OCI-M2 (cell line): Measurements from ENCODE around the gene SELENOS.

Experiments used
- DNase-seq: peaks from one replicate; lab custom pipeline; 2025; ENCODE audit not compliant: unreplicated experiment; lab: John Stamatoyannopoulos, UW

SELENOS gene, protein sequence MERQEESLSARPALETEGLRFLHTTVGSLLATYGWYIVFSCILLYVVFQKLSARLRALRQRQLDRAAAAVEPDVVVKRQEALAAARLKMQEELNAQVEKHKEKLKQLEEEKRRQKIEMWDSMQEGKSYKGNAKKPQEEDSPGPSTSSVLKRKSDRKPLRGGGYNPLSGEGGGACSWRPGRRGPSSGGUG

DNA sequence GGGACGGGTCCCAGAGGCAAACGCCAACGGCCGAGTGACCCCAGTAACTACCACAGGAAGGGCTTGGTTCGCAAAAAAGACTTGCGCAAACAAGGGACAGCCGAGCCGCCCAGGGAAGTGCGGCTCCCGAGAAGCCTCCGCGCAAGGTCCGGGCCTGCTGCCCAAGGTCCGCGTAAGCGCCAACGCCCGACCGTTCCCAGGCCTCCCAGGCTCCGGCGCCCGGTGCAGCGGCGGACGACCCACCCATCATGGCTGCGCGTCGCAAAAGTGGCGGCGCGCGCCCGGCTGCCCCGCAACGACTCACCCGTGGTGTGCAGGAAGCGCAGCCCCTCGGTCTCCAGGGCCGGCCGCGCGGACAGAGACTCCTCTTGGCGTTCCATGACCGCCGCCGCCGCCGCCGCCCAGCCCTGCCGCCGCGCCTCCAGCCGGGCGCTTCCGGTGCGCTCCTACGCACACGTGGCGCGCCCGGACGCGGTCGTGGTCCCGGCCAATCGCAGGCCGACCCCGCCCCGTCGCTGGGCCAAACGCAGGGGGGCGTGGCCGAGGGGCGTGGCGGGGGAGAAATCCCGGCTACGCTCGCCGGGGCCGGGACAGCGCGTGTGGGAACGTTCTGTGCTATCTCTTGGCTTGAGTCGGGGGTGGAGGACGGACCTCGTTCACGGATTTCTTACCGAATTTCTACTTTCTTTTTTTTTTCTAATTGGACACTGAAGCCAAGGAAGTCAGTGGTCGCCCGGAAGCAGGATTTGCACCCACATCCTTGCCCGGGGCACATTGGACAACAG is at the start of gene SELENOS:
Gene SELENOS, minus strand, starts transcription at position 448 of the 785 bp plus-strand sequence. Its CDS starts 68 bp downstream, at position 380.
- DNase-seq: no peak

DNA sequence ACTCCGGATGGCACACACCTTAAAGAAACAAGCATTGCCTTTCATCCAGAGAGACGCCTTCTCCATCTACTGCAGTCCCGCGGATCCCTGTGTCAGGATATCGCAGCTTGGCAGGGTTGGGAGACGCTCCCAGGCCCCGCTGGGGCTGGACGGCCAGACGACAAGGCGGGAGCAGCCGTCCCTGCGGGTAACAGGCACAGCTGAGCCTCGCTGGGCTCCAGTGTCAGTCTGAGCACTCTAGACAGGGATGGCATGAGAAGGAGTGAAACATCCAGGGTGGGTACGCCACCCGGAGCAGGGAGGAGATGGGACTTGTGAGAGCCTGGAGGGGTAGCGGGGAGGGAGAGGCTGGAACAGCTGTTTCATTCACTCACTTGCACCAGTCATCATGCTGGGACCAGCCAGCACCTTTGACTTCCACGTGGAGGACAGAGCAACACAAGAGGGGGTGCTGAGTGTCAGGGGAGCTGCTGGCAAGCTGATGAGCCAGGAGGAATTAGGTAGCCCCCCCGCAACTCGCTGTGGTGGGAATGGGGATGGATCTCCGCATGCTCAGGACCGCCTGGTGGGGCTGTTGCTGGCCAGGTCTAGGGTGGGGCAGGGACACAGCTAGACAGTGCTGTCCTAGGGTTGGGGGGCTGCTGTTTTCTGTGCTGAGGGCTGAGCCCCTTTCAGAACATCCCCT is 49.3 kb upstream of the SELENOS start:
- no peak for DNase-seq

DNA sequence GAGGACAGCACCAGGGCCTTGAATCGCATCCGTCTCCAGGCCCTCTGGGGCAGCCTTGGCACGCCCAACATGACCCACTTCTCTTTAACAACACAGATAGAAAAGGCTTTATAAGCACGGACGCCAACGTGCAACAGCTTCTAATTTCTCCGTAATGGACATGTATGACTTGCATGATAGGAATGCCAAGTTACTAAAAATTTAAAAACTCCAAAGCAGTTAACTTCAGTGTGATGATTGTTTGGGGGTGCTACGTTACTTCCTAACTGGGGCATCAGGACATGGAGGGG is 48.7 kb upstream of the SELENOS start:
- DNase-seq: no peak

DNA sequence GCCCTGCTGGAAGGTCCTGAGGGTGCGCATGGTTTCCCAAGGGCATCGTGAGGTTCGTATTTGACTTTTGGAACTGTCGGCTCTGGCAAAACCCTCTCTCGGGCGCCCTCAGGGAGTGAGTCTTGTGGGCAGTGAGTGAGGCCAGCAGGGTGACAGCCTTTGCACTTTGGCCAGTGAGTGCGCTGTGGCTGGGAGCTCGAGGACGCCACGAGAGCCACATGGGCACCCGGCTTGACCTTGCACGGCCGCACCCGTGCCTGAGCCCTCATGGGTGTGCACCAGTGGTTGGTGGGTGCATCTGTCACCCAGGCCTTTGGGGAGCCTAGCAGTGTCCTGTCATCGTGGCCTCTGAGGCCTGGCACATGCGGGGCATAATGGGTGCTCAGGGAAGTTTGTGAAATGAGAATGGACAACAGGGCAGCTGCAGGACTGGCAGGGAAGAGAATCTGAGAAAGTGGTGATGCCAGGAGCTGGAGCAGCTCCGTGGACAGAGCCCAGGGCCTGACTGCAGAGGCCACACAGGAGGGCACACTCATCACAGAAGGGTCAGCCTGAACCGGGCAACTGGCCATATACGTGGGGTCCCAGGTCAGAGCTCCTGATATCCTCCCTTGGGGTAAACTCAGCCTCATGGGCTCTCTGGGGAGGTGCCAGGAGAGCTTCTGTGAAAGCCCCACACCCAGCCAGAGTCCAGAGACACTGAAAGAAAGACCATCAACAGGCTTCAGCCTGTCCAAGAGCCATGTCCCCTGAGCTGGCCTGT is 48.2 kb upstream of the SELENOS start:
- no peak for DNase-seq

DNA sequence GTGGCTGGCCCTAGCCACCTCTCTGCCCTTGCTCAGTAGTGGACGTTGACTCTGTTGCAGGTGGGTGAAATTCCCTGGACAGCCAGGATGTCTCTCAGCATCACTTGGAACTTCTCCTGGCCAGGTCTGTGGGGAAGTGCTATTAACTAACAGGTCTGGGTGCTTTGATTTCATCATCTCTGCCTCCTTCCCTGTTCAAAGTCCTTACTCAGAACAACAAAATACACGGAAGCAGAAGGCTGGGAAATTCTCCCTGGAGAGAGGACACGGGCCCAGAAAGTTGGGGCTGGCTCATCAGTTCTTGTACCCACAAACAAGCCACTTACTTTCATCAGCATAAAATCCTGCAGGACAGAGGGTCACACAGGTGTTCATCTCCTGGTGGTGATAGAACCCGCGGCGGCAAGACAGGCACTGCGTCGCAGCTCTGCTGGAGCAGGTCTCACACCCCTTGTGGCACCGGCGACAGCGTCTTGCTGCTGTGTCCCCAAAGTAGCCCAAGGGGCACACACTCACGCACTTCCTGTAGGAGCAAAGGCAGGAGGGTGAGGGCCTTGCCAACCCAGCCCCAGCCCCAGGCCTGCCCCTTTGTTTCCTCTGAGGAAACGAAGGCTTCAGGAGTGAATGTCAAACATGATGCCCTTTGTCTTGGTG is 47.4 kb upstream of the SELENOS start:
- DNase-seq: no peak

DNA sequence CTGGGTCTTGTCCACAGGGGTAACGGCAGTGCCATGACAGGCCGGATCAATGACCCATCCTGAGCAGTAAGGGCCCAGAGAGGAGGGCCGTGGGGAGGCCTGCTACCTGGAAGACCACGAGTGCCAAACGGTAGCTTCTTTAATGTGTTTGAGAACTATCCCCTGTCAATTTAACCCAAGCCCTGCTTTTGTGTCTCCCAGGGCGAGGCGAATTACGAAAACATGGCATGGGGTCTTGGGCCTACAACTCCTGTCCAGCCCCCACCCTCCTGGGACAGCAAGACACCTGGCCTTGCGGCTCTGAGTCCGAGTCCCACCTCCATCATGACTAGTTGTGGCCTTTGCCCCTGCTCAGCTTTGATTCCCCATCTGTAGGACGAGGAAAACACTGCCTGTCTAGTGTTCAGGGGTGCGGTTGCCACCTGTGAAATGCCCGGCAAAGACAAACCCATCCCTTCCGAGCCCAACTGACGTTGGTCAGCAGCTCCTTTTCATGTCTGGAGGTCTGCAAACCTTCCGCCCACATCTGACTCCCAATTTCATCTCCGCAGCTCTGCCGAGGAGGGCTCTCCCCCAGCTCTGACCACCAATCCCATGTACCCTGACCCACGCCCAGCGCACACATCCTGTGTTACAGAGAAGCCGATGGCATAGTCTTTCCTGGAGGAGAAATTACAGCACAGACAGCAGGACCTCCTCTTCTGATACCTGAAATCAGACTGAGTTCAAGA is 46.7 kb upstream of the SELENOS start:
- DNase-seq: no peak

DNA sequence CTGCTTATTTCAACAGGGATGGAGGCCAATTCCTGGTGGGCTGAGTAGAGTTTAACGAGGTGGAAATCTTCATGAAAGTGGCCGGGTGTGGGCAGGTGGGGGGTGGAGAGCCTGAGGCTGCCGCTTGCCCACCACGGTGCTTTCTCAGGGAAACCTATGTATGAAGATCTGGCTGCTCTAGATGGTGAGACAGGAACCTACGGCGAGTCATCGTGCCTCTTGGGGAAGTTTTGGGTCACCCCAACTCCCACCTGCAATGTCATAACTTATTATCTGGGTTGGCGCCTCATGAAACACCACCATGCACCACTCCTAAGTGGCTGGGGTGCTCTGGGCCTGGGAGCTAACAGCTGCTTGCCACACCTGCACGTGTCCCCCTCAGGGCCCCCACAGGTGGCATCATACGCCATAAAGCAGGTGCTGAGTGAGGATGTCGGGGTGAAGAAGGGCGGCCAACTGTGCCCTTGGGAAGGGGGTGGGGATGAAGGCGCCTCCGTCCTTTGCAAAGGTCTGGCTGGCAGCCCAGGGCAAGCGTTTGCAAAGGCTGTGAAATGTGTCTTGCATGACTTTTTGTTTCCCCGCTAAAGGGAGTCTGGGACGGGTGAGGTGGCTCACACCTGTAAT is 45.7 kb upstream of the SELENOS start:
- DNase-seq: no peak

DNA sequence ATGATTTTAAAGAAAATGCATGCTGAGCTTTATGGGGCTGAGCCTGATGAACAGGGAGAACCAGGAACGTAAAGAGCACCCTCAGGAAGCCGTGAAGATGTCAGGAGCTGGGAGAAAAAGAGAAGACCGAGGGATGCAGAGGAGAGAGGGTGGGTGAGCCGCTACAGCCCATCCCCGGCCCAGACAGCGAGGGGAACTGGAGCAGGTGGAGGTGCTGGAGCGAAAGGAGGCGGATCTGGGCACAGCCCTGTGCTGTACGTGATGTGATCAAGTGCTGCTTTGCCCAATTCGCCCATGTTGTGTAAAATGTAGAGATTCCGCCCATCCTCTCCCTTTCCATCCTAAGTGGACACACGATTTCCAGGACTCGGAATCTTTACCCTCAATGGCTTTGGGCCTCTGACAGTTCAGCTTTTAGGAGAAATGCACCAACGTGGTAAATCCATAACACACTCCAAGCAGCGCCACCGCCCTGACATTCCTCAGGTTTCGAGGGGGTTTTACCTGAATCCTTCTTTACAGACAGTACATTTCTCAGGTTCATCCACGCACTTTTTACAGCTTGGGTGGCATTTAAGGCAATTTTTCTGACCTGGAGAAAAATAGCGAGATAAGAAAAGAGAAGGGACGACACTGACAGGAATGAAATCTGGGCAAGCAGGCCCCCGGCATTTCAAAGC is 44.9 kb upstream of the SELENOS start:
- no peak for DNase-seq

DNA sequence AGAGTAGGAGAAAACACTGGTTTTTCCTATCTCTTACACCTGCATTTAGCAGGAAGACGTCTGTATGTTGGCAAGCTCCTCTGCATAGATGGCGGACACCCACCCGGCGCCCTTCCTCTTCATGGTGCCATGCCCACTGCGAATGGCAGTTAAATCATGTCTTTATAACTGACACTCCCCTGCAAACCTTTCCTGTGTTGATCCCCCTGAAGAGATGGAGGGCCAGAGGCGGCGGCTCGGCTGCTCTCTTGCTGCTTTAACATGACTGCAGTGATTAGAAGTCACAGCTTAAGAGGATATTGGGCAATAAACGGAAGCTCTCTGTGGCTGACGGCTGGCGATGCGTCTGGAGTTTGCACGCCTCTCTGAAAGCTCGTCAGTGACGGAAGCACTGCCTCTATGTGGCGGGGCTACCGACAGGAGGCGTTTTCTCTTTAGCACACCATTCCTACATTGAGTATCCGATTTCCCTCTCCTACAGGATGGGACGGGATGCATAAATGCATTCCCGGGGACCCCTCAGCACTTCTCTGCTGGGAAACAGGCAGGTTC is 43.3 kb upstream of the SELENOS start:
- DNase-seq: no peak

DNA sequence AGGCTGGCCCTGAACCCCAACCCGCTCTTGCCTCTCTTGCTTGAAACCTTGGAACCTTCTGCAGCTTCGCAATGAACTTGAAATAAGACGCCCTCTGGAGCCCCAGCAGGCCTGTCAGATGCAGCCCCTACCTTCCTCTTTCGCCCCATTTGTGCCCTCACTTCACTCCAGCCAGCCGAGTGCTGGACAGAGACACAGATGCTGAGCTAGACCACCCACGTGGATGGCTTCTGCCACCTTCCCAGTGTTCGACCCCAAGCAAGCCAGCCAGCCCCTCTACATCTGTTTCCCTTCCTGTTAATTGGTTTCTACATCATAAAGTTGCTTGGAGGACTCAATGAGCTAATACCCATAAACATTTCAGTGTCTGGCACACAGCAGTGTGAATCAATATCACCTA is 41.6 kb upstream of the SELENOS start:
- DNase-seq: no peak

DNA sequence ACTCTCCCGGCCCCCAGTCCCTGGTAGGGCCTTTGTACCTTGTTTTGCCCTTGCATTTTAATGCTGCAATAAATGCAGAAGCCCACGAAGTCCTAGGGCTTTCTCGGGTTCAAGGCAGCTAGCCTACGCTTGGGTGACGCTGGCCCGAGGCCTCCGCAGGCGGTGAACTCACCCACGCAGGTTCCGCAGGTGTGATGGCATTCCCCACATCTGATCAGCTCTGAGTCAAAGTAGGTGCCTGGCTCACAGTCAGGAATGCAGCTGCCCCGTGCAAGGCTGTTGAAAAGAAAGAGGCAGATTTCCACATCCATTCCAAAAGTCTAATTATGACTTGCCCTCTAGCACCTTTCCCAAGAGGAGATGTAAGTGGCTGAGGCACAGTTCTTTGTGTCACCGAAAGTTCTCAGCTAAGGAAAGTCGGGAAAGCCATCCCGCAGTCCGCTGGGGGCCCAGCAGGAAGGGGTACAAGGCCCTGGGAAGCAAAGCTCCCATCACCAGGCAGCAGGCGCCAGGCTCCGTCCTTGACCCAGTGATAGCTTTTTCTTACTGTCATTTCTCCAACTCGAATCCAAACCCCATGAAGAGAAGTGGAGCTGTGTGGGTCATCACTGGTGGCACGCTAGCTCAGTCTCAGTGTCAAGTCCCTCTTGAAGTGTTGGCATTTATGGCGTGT is 41.0 kb upstream of the SELENOS start:
- no peak for DNase-seq

DNA sequence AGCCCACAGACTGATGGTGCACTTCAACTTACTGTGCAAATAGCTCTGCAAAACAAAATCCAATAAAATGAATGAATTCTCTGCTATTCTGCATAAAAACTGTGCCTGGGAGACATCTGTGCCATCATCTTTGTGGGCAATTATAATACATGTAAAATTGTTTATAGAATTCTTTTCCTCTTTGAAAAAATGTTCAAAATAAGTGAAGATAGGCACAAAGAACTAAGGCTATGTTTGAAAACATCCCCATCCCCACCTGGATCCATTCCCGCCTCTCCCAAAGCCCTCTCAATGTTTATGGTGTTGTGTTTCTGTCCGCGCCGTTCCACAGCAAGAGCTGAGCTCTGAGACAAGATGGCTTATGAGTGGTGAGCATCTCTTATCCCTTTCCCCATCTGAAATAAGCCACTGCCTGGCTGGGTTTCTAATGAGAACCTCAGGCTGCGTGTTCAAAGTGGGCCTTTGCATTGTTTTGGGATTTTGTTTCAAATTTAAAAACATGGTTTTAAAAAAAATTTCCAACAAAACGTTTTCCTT is 40.1 kb upstream of the SELENOS start:
- DNase-seq: no peak

DNA sequence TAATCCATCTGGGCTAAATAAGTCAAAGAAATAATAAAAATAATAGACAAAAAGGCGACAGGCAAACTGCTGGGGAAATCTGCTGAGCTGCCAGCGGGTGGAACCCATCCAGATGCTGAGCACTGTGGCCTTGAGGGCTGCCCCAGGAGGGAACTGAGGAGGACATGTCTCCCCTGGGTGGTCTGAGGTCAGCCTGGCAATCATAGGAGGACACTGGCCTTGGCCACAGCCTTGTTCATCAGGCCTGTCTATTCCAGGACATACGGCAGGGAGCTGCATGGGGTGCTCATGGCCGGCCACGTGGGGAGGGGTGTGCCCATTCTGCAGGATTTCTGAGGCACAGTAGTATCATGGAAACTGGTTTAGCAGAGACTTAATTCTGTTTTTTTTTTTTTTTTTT is 39.2 kb upstream of the SELENOS start:
- no peak for DNase-seq

DNA sequence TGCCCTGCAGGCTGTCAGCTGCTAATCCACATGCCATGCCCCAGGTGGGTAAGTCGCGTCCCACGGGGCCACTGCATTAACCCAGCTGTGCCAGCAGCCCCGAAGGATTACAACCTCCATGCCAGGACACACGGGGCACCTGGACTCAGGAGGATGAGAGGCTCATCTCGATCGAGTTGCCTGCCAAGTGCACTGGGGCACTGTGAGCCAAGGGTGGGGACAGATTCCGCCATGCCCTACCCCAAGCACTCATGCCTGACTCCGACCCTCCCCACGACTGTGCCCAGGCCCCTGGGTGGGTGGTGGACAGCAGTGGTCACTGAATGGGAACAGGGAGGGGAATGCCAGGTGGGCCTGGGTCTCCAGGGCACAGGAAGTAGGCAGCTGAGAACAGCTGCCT is 38.5 kb upstream of the SELENOS start:
- DNase-seq: no peak

DNA sequence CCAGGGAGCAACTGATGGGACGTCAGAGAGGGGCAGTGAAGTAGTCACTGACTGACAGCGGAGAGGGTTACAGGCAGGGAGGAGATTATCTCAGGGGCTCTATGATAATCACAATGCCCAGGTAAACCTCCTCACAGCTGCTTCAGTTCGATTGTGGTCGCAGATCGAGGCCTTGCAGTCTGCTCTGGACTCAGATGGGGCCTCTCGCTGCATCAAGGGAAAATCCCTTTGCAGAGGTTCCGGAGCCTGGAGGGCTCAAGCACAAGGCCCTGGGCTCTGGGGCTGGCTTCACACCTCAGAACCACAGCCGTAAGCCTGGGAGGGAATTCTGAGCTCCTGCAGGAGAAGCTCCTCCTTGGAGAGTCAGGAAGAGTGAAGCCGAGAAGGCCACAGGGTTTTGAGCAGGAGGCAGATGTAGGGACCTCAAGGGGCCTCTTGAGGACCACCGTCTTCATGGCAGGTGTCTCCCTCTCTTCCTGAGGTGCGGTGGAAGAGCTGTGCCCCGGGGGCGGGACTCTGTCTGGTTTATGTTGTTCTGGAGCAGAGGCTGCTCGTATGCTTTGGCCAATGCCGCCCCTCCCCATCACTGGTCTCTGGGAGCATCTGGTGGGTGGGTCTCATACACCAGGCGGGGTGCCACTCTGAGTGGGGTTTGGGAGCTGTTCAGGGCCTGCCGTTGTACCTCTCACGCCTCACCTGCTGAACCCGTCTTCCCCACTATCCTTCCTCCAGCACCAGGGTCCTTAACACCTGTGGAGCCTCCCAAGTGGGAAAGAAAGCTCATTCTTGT is 37.2 kb upstream of the SELENOS start:
- DNase-seq: no peak

DNA sequence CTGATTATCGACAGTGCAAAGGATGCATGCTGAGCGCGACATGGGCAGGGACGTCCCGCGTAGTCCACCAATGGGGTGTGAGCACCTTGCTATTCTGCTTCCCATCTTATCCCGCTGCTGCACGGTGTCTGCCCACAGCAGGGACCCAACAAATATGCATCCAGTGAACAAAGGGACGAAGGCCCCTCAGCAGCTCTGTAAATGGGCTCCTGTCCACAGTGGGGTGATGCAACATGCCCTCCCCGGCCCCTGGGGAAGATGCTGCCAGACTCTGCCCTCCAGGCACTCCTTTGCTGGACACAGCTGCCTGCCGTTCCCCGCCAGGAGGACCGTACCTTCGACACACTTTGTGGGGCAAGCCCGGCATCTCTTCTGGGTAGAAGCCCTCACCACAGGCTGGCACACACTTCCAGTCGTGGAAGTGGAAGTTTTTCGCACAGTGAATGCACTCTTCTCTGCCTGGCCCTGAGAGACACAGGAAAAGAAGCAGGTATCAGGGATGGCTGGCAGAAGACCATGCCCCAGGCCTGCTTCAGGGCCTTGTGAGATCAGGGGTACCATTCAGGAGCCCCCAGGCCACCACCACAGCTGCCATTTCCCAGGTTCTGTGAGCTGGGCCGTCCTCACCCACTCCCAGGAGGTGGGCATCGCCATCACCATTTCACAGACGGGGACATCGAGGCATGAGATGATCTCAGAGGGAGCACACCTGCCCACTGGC is 35.9 kb upstream of the SELENOS start:
- no peak for DNase-seq

DNA sequence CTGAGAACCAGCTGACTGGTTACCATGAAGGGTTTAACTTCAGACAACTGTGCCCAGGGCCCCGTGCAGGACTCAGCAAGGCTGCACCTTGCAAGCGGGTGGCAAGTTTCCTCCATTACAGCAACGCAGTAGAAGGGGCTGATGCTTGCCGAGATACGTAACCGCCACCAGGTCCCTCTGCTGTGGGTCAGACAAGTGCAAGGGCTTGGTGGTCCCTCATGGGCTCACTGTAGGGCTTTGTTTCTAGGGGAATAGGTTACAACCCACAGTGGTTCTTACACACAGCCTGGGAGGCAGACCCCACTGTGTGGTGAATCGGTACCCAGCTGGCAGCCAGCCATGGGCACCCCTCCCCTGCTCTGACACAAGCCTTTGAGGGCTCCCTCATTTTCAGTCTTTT is 33.2 kb upstream of the SELENOS start:
- DNase-seq: no peak
